NCI-H1694 (cell line): ENCODE results near the gene COL26A1.
"Not testable (repeated sequence)": the region's sequence is repeated elsewhere in the genome, so short reads cannot be mapped to it uniquely, and the experiment has no call there.

ENCODE experiments used
- DNase-seq: peaks from one replicate; lab custom pipeline; 2025; lab: John Stamatoyannopoulos, UW

The COL26A1 gene

DNA sequence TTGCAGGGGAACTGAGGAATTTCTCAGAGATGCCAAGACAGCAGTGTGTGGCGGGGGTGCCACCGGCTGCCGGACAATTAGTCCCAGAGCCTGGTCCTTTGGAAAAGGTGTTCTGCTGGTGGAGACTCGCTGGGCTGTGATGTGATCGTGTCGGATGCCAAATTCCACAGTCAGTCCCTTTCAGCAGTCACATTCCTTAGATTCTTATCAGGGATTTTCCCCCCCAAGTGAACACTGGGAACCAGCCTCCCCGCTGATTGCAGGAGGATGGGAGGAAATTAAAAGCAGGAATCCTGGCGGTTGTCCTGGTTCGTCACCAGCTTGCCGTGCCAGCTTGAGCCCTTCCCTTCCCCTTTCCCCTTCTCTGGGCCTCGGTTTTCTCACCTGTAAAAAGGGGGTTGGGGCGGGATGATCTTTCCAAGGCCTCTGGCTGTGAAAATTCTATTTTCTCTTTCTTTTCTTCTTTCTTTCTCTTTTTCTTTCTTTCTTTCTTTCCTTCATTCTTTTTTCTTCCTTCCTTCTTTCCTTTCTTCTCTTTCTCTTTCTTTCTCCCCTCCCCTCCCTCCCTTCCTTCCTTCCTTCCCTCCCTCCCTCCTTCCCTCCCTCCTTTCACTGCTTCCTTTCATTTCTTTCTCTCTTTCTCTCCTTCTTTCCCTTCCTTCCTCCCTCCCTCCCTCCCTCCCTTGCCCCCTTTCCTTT lies 39.6 kb downstream of the COL26A1 start:
- DNase-seq: no peak

DNA sequence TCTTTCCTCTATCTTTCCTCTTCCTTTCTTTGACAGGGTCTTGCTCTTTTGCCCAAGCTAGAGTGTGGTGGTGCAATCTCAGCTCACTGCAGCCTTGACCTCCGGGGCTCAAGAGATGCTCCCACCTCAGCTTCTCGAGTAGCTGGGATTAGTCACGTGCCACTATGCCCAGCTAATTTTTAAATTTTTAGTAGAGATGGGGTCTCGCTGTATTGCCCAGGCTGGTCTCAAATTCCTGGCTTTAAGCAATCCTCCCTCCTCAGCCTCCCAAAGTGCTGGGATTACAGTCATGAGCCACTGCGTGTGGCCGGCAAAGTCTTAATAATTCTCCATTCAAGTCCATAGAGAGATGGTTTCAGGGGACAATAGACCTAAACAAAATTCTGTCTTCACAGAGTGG lies 40.2 kb downstream of the COL26A1 start:
- no peak for DNase-seq

DNA sequence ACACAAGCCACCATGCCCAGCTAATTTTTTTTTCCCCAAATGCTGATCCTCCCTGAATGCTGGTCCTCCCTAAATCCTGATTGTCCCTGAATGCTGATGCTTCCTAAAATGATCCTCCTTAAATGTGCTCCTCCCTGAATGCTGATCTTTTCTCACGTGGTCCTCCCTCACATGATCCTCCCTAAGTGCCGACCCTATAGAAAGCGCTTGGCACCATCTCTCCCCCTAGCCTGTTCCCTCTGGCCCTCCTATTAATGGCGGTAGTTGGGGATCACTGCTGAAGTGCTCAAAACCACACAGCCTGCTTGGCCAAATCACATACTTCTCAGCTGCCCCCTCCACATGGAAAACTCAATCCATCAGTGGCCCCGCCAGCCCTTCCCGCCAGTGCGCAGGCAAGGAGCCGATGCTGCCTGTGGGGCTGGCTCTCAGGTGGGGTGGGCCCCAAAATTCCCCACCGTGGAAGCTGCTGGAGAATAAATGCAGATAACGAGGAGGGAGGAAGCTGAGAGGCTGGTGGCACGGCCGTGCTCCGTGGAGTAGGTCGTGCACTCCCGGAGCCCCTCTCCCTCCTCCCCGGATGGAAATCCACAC lies 42.9 kb downstream of the COL26A1 start:
- no peak for DNase-seq

DNA sequence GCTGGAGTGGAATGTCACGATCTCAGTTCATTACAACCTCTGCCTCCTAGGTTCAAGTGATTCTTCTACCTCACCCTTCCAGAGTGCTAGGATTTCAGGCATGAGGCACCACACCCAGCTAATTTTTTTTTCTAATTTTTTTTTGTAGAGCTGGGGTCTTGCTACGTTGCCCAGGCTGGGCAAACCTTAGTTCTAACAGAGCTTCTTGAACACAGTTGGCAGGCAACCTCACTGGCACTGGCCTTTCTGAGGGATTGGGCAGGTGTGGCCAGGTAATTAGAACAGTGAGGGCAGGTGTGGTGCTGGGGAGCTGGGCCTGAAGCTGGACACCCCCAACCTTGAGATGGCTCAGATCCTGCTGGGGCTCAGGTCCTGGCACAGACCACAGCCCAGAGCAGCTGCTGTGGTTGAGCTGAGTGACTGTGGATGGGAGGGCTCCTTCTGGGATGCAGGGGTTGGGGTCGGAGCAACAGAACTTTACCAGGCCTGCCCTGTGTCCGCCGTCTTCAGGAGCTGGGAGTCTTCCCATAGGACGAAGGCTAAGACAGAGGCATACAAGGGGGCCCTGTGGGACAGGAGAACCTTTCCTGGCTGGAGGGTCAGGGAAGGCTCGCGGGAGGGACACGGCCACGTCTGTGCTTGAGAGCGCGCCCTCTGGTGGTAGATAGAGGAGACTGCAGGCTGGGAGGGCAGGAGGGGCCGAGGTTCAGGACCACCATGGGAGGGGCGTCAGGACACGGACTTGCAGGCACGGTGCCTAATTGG lies 48.2 kb downstream of the COL26A1 start:
- no peak for DNase-seq

DNA sequence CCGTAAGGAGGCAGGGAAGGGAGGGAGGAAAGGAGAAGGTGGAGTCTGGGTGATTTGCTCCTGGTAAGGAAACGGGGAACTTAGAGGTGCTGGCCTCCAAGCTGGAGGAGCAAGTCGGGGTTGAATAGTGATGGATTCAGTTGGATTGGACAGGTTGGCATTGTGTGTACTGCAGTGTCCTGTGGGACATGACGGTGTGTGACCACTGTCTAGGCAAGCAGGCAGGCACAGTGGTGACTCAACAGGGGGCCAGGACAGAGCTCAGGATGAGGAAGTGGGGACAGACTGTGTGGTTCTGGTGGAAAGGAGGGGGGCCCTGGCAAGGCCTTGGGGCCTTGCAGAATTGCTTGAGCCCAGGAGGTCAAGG lies 48.8 kb downstream of the COL26A1 start:
- DNase-seq: no peak

DNA sequence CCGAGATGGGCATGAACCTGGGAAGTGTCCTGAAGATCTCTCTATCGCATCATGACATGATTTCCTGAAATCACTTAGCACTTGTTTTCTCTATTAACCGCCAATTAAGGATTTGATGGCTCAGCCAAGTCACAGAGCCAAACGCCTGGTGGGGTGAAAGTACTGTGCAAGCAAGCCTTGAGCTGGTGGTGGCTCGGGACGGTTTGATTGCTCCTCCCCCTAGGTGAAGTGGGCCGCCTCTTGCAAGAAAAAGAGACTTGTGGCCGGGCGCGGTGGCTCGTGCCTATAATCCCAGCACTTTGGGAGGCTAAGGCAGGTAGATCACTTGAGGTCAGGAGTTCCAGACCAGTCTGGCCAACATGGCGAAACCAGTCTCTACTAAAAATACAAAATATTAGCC lies 50.3 kb downstream of the COL26A1 start:
- DNase-seq: no peak

DNA sequence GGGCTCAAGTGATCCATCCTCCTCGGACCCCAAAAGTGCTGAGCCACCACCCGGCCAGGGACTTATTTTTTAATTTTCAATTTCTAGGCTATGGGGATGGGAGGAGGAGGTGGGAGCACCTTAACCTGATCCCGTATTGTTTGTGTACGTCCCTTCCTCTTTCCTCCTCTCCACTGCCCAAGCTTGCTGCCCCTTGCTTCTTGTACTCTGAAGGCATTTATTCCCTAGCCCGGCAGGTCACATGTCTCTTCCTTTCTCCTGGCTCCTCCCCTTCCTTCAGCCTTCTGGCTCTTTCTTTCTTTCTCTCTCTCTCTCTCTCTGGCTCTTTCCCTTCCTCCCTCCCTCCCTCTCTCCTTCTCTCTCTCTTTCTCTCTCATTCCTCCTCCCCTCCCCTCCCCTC lies 56.0 kb downstream of the COL26A1 start:
- no peak for DNase-seq

DNA sequence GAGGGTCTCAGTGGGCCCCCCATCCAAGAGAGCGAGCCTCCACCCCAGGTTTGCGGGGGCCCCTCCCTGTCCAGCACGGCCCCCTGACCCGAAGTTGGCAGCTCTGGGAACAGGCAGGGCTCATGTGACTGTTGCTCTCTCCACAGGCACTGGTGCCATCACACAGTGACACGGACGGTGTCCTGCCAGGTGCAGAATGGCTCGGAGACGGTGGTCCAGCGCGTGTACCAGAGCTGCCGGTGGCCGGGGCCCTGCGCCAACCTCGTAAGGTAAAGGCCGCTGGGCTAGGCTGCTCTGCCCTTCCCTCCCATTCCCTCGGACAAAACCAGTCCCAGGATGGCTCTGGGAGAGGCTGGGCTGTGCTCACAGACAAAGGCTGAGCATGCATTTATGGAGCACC lies 57.2 kb downstream of the COL26A1 start:
- DNase-seq: no peak

DNA sequence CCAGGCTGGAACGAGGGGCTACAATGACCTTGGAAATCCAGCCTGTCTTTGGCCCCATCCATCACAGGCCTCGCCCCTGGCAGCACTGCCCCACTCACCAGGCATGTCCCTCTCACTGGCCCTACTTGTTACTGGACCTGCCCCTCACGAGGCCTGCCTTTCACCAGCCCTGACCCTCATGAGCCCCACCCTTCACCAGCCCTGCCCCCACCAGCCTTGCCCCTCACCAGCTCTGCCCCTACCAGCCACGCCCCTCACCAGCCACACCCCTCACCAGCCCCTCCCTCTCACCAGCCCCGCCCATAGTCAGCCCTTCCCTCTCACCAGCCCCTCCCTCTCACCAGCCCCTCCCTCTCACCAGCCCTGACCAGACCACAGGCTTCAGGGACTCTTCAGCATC lies 57.8 kb downstream of the COL26A1 start:
- no peak for DNase-seq

DNA sequence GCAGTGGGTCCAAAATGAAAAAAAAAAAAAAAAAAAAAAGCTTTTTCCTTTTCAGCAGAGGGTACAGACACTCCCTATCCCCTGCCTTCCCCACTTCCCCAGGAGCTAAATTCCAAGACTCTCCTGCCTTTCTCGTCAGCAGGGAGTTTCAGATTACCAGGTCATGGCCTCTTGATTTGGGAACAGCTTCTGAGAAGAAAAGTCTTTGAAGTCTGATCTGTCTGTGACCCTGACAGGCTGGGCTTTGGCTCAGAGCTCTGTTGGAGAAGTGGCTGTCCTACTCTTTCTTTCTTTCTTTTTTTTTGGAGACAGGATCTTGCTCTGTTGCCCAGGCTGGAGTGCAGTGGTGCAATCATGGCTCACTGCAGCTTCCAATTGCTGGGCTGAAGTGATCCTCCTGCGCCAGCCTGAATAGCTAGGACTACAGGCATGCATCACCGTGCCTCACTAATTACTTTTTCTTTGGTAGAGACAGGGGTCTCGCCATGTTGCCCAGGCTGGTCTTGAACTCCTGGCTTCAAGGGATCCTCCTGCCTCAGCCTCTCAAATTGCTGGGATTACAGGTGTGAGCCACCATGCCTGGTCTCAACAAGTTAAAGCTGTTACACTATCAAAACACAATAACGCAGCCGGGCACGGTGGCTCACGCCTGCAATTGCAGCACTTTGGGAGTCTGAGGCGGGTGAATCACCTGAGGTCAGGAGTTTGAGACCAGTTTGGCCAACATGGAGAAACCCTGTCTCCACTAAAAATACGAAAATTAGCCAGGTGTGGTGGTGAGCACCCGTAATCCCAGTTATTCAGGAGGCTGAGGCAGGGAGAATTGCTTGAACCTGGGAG lies 59.9 kb downstream of the COL26A1 start:
- no peak for DNase-seq

DNA sequence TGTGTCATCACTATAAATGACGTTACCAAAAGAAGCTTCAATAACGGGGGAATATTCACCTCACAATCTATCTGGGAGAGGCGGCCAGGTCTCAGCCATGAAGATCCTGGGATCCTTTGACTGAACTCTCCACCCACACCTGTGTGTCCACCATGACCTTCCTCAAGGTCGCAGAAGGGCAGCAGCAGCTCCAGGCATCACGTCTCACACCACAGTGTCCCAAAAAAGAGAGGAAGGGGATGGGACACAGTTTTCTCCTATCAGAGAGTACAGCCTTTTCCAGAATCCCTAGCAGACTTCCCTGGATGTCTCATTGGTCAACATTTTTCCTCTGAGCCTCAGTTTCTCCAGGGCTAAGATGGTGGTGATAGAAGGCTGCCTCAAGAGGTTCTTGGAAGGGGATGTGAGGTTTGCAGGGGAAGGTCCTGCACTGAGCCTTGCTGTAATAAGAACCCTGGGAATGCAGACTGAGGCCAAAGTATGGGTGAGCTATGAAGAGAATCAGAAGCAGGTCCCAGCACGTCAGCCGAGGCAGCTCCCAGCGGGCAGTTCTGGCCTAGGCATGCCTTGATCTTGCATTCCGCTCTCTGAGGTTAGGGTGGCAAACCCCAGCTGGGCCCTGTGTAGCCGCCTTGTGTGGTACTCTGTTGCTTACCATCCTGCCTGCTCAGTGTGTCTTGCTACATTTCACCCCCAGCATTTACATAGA lies 63.8 kb downstream of the COL26A1 start:
- DNase-seq: no peak

DNA sequence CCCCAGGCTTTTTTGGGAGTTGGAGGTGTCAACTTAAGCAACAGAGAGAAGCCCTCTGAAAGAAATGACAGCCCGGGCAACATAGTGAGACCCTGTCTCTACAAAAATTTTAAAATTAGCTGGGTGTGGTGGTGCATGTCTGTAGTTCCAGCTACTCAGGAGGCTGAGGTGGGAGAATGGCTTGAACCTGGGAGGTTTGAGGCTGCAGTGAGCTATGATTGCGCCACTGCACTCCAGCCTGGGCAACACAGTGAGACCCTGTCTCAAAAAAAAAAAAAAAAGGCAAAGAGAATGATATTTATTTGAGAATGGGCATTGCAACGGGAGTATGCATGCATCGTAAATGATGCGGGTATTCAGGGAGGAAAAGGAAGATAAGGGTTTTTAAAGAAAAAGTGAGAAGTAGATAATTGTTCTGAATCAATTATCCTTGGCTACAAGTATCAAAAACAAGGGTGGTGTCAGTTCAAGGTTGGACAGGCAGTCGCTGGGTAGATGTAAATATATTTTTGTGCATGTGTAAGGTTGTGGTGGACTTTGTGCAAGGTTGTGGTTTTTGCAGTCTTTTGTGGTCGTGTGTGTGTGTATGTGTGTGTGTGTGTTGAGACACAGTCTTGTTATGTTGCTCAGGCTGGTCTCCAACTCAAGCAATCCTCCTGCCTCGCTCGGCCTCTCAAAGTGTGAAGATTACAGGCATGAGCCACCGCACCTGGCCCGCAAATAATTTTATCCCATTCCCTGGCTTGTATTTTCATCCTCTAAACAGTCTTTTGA lies 65.6 kb downstream of the COL26A1 start:
- DNase-seq: no peak

DNA sequence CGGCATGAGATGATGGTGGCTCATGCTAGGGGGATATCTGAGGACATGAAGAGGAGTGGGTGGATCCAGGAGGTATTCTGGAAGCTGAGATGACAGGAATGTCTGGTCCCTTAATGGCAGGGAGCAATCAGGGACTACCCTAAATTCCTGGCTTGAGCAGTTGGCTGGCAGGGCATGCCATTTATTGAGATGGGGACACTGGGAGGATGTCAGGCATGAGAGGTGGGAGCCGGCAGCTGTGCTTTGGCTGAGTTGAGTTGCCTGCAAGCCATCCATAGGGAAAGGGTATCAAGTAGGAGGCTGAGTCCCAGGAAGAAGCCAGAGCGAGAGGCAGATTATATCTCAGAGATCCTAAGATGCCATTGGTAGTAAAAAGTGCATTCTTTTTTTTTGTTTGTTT lies 69.6 kb downstream of the COL26A1 start:
- no peak for DNase-seq

DNA sequence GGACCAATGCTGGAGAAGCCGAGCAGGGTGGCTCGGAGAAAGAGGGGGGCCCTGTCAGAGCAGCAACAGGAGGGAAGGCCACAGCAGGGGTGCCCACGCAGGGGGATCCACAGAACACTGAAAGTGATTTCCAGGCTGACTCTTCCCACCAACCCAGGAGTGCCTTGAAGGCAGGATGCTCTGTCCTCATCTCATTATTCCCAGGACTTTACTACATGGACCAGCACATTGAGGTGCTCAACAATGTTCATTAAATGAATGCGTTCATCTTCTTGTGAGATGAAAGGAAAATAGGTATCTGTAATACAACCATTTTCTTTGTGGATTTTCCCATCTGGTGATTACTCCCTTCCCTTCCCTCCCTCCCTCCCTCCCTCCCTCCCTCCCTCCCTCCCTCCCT lies 71.0 kb downstream of the COL26A1 start:
- no peak for DNase-seq

DNA sequence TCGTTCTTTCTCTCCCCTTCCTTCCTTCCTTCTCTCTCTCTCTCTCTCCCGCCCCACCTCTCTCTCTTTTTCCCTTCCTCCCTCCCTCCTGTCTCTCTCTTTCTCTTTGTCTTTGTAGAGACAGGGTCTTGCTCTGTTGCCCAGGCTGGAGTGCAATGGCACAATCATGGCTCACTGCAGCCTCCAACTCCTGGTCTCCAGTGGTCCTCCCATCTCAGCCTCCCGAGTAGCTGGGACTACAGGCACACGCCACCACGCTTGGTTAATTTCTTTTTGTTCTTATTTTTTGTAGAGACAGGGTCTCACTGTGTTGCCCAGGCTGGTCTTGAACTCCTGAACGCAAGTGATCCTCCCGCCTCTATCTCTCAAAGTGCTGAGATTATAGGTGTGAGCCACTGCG lies 71.5 kb downstream of the COL26A1 start:
- DNase-seq: not testable (repeated sequence)

DNA sequence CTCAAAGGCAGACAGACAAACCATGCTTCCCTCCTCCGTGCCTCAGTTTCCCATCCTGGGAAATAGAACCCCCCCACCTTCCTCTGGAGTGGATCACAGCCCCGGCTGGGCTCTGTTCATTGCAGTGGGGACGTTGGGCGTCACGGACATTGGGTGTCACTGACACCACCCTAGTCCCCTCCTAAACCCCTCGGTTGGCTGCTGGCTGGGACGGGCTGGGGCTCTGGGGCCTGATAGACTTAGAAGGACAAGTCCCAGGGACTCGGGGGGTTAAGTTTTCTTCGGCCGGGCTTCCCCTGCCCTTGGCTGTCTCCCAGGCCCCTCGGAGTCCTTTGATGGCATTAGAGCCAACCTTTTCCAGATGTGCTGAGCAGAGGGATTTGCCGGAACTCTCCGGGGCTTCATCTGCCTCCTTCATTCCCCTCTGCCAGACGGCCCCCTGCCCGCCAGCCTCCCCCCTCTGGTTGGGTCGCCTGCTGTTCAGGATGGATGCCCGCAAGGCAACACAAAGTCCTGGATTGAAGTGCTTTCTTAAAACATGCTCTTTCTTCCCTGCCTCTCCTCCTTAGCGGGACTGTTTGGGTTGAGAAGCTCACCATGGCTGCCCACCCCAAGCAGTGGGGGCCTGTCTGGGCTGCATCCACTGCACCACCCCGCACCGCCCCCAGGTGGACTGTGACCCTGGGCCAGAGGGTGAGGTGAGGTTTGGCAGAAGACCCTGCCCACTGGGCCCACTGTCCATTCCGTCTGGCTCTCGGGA lies 73.0 kb downstream of the COL26A1 start:
- no peak for DNase-seq

DNA sequence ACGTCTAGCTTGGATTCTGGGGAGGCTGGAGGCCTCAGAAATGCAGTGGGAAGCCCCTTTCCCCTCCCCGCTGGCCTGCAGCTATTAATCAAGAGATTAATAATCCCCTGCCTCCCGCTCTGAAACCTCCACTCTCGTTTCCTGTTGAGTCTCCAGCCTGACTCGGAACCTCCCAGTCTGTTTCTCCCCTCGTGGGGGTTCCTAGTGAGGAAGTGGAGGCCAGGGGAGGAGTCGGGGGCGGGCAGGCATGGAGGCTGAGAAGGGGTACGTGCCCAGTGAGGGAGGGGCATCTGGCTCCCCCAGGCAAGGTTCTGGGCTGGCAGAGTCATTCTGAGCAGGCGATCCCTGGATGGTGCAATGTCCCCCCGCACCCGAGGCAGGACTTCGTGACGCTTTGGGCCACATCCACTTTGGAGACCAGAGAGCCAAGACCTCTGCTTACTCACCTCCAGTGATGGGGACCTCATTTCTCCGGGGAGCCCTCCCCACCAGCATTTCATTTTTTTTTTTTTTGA lies 73.6 kb downstream of the COL26A1 start:
- no peak for DNase-seq

DNA sequence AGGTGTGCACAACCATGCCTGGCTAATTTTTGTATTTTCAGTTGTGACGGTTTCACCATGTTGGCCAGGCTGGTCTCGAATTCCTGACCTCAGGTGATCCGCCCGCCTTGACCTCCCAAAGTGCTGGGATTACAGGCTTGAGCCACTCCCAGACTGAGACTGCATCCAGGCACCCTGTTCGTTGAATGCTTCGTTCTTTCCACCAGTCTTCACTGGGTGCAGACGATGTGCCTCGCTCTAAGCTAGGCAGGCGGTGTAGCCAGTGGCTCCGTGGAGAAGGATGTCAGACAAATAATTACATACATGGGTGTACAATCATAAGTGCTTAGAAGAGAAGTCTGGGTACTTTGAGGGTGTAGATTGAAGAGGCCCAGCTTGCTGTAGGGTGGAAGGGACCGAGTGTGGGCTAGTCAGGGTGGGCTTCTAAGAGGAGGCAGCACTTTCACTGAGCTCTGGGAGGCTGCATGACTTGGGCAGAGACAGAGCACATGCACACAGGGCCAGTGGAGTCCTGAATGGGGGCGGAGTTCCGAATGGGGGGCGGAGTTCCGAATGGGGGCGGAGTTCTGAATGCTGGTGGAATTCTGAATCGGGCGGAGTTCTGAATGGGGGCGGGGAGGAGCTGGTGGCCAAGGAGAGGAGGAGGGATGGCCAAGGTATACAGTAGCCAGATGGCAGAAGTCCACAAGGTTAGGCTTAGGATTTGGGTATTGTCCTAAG lies 74.3 kb downstream of the COL26A1 start:
- no peak for DNase-seq

DNA sequence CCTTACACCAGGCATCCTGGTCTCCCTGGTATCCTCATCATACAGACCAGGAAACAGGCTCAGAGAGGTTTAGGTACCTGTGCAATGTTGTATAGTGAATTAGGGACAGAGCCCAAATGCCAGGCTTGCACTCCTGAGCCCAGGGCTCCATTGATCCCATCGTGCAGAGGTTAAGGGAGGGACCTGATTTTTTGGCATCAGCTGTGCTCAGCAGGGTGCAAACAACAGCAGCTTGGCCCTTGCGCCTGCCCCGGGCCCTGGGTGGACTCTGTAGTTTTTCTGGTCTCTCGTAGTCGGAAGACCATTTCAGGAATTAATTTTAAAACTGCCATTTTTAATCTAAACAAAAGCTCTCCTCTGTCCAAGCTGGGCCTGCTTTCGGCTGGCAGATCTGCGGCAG lies 79.2 kb downstream of the COL26A1 start:
- no peak for DNase-seq
